GM13976 (cell line): Measurements from ENCODE around the gene IDI1.

ENCODE experiments used
- DNase-seq: peaks from one replicate; pipeline ENCODE4 v3.0.0; 2012; ENCODE audit warnings: low spot score
- in situ Hi-C: fragments of 300-500 bp; cut with MboI; formaldehyde crosslinking; loops from one replicate; pipeline ENCODE4 v1.12.0; 2022; ENCODE audit warnings: low sequenced_read_pairs, mixed read lengths, inconsistent platforms; ENCODE audit not compliant: unreplicated experiment
- TF ChIP-seq, protein P1 (sequence below): IDR thresholded peaks from 2 replicates; pipeline ENCODE4 v1.5.1; 2012; ENCODE audit warnings: borderline replicate concordance, mild to moderate bottlenecking; ENCODE audit not compliant: insufficient read depth; ENCODE audit errors: extremely low read depth, missing control alignments, control extremely low read depth

IDI1 gene

DNA sequence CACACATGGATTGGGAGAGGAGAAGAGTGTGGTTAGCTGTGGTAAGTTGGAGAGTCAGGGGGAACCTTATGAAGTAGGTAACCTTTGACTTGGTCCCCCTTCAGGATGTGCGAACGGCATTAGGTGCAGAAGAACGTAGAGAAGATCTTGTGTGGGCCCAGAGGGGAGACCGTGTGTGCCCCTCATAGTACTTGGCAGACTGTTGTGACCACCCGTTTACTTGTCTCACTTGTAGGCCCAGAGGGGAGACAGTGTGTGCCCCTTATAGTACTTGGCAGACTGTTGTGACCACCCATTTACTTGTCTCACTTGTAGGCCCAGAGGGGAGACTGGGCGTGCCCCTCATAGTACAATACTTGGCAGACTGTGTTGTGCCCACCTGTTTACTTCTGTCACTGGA is 58.1 kb downstream of the IDI1 start:
- TF ChIP-seq, protein P1, sequence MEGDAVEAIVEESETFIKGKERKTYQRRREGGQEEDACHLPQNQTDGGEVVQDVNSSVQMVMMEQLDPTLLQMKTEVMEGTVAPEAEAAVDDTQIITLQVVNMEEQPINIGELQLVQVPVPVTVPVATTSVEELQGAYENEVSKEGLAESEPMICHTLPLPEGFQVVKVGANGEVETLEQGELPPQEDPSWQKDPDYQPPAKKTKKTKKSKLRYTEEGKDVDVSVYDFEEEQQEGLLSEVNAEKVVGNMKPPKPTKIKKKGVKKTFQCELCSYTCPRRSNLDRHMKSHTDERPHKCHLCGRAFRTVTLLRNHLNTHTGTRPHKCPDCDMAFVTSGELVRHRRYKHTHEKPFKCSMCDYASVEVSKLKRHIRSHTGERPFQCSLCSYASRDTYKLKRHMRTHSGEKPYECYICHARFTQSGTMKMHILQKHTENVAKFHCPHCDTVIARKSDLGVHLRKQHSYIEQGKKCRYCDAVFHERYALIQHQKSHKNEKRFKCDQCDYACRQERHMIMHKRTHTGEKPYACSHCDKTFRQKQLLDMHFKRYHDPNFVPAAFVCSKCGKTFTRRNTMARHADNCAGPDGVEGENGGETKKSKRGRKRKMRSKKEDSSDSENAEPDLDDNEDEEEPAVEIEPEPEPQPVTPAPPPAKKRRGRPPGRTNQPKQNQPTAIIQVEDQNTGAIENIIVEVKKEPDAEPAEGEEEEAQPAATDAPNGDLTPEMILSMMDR, result no peak
- DNase-seq, result no peak
- in situ Hi-C loops, result no loop called here
